MV-4-11 (cell line): ENCODE measurements around the gene IL17RD.

Experiments used
- DNase-seq: peaks from one replicate; lab custom pipeline; 2025; lab: John Stamatoyannopoulos, UW

The IL17RD gene

GRCh38 chr3:57065588-57065987 is 99.6 kb downstream of the IL17RD start:
- DNase-seq = no peak

GRCh38 chr3:57064572-57064971 is 100.6 kb downstream of the IL17RD start:
- DNase-seq = no peak

- DNase-seq = no peak
Measured at GRCh38 chr3:57064001-57064400, 101.2 kb downstream of the IL17RD start.

- no peak for DNase-seq
Measured at GRCh38 chr3:57063032-57063431, 102.1 kb downstream of the IL17RD start.

GRCh38 chr3:57062101-57062631 is 103.0 kb downstream of the IL17RD start:
- DNase-seq = no peak

- no peak for DNase-seq
Measured at GRCh38 chr3:57061556-57061955, 103.6 kb downstream of the IL17RD start.

GRCh38 chr3:57060089-57060821 is 104.9 kb downstream of the IL17RD start, which contains the start of gene SPATA12:
Gene SPATA12, plus strand, starts transcription at chr3:57060664. Its CDS starts 13,031 bp downstream, at chr3:57073695.
- DNase-seq = peak; percentile 73

- DNase-seq = peak; percentile 35
Measured at GRCh38 chr3:57059411-57059810, 105.7 kb downstream of the IL17RD start.

- DNase-seq = no peak
Measured at GRCh38 chr3:57057351-57057750, 107.8 kb downstream of the IL17RD start.

GRCh38 chr3:57053122-57053521 is 112.0 kb downstream of the IL17RD start:
- DNase-seq = no peak

- no peak for DNase-seq
Measured at GRCh38 chr3:57052662-57053061, 112.5 kb downstream of the IL17RD start.

GRCh38 chr3:57048728-57049127 is 116.4 kb downstream of the IL17RD start:
- DNase-seq = no peak

- DNase-seq = no peak
Measured at GRCh38 chr3:57048052-57048671, 117.0 kb downstream of the IL17RD start.

- no peak for DNase-seq
Measured at GRCh38 chr3:57046101-57046765, 118.9 kb downstream of the IL17RD start.

GRCh38 chr3:57043518-57043917 is 121.6 kb downstream of the IL17RD start:
- no peak for DNase-seq

- DNase-seq = no peak
Measured at GRCh38 chr3:57041674-57042073, 123.5 kb downstream of the IL17RD start.
